HG03064 (cell line): Measurements from ENCODE around the gene ISYNA1.
A peak's percentile ranks its signal among the peaks of the same experiment; 100 is the strongest.

ENCODE experiments used
- ATAC-seq: cut with Tn5 transposase; IDR thresholded peaks from one replicate; pipeline ENCODE4 v1.9.1; 2021; ENCODE audit warnings: low read depth; ENCODE audit not compliant: unreplicated experiment

Gene ISYNA1

GRCh38 chr19:18397242-18398202 is 40.4 kb downstream of the ISYNA1 start, which contains the start of gene LRRC25:
Gene LRRC25, minus strand, starts transcription at chr19:18397622. Its CDS starts 659 bp downstream, at chr19:18396963.
- ATAC-seq = no peak

- no peak for ATAC-seq
Observed at GRCh38 chr19:18396471-18397241, 41.3 kb downstream of the ISYNA1 start.

GRCh38 chr19:18393836-18394235 is 44.1 kb downstream of the ISYNA1 start:
- ATAC-seq = no peak

- ATAC-seq = no peak
Observed at GRCh38 chr19:18392926-18393325, 45.0 kb downstream of the ISYNA1 start.

- ATAC-seq = no peak
Observed at GRCh38 chr19:18392417-18392816, 45.5 kb downstream of the ISYNA1 start.

- ATAC-seq = no peak
Observed at GRCh38 chr19:18391509-18392075, 46.3 kb downstream of the ISYNA1 start.

GRCh38 chr19:18390065-18390907 is 47.6 kb downstream of the ISYNA1 start:
- ATAC-seq = no peak

- ATAC-seq = no peak
Observed at GRCh38 chr19:18389726-18390064, 48.2 kb downstream of the ISYNA1 start.

- ATAC-seq = no peak
Observed at GRCh38 chr19:18388960-18389725, 48.8 kb downstream of the ISYNA1 start.

- ATAC-seq = peak; percentile 72
Observed at GRCh38 chr19:18388100-18388959, 49.6 kb downstream of the ISYNA1 start.

- no peak for ATAC-seq
Observed at GRCh38 chr19:18386543-18387271, 51.2 kb downstream of the ISYNA1 start.

GRCh38 chr19:18385675-18386542 is 52.0 kb downstream of the ISYNA1 start, which contains the start of gene GDF15:
Gene GDF15, plus strand, starts transcription at chr19:18386158. Its CDS starts 32 bp downstream, at chr19:18386190.
- ATAC-seq = no peak

- no peak for ATAC-seq
Observed at GRCh38 chr19:18385359-18385674, 52.6 kb downstream of the ISYNA1 start.

GRCh38 chr19:18384775-18385174 is 53.2 kb downstream of the ISYNA1 start:
- ATAC-seq = no peak
